ENCODE results near the gene CKAP4. TPM values are rescaled to one million over a fixed set of nuclear protein-coding genes. Genes with fewer than 3 reads are reported as not detected.

CKAP4 gene
- total and polyA plus RNA-seq, 2 experiments from 2014 or later: 32.3 to 58.8 TPM

DNA sequence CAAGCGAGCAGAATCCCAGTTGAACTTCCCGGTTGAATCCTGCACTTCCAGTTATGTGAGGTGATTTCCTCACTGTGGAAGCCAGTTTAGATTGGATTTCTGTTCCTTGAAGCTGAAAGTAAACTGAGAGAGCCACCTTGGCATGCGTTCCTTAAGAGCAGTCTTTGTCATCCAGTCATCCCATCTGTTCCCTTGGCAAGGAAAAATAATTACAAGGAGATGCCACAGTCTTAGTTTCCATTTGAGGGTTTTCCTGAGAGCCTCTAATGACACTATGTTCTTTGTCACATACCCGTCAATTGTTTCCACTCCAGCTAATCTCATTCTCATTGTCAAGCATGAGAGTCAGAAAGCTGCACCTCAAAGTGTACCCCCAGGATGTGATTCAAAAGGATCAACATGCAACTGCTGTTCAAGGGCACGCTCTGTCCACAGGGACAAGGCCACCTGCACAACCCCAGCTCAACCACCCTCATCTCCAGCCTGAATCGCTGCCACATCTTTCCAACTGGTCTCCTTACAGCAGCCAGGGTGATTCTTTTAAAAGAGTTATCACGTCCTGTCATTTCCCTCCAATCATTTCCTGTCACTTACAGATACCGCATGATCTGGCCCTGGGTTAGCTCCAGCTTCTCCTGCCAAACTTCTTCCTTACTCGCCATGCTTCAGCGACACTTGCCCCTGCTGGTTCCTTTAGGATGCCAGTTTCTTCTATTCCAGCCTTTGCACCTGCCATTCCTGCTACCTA lies 36.7 kb upstream of the CKAP4 start:
- no peaks in the 10 kb centered on the region for H3K27me3 ChIP-seq (ENCODE audit: insufficient read depth)
- H3K9me2 ChIP-seq (ENCODE audit: insufficient read depth): no peaks in the 10 kb centered on the region
- no peaks in the 10 kb centered on the region for H3F3A ChIP-seq (replicated peaks; ENCODE audit: low read depth)
- Mint-ChIP-seq H3K36me3 (ENCODE audit: low read depth) (no peaks in the 10 kb centered on the region), H3K27ac (no peak overlapping the region), H3K27me3 (ENCODE audit: insufficient read depth, low read depth, poor library complexity) (no peaks in the 10 kb centered on the region), H3K4me3 (no peak overlapping the region), H3K4me1 (no peaks in the 10 kb centered on the region), H3K9me3 (no peaks in the 10 kb centered on the region)
- no peaks in the 10 kb centered on the region for H3K4me1 ChIP-seq (ENCODE audit: insufficient read depth)
- no peak overlapping the region for H3K4me3 ChIP-seq
- no peak overlapping the region for H3K4me2 ChIP-seq
- DNase-seq (ENCODE audit: low spot score) (no peak), ATAC-seq (no peak)
- TF ChIP-seq, protein P1, sequence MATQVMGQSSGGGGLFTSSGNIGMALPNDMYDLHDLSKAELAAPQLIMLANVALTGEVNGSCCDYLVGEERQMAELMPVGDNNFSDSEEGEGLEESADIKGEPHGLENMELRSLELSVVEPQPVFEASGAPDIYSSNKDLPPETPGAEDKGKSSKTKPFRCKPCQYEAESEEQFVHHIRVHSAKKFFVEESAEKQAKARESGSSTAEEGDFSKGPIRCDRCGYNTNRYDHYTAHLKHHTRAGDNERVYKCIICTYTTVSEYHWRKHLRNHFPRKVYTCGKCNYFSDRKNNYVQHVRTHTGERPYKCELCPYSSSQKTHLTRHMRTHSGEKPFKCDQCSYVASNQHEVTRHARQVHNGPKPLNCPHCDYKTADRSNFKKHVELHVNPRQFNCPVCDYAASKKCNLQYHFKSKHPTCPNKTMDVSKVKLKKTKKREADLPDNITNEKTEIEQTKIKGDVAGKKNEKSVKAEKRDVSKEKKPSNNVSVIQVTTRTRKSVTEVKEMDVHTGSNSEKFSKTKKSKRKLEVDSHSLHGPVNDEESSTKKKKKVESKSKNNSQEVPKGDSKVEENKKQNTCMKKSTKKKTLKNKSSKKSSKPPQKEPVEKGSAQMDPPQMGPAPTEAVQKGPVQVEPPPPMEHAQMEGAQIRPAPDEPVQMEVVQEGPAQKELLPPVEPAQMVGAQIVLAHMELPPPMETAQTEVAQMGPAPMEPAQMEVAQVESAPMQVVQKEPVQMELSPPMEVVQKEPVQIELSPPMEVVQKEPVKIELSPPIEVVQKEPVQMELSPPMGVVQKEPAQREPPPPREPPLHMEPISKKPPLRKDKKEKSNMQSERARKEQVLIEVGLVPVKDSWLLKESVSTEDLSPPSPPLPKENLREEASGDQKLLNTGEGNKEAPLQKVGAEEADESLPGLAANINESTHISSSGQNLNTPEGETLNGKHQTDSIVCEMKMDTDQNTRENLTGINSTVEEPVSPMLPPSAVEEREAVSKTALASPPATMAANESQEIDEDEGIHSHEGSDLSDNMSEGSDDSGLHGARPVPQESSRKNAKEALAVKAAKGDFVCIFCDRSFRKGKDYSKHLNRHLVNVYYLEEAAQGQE (IDR thresholded peaks at IDR 0.05; ENCODE audit: unreplicated experiment): no peak
- no peak for TF ChIP-seq JUNB (IDR thresholded peaks at IDR 0.05; ENCODE audit: unreplicated experiment)
- no peak for TF ChIP-seq EZH2phosphoT487 (IDR thresholded peaks at IDR 0.05; ENCODE audit: unreplicated experiment)
- TF ChIP-seq STAT1 (IDR thresholded peaks at IDR 0.05; ENCODE audit: unreplicated experiment): no peak
- no peak for TF ChIP-seq POLR2AphosphoS5 (IDR thresholded peaks at IDR 0.05; ENCODE audit: low read depth)
- no peak for TF ChIP-seq ZNF331 (CRISPR knock-in tag; IDR thresholded peaks at IDR 0.05; ENCODE audit: low read depth)
- TF ChIP-seq, protein P2, sequence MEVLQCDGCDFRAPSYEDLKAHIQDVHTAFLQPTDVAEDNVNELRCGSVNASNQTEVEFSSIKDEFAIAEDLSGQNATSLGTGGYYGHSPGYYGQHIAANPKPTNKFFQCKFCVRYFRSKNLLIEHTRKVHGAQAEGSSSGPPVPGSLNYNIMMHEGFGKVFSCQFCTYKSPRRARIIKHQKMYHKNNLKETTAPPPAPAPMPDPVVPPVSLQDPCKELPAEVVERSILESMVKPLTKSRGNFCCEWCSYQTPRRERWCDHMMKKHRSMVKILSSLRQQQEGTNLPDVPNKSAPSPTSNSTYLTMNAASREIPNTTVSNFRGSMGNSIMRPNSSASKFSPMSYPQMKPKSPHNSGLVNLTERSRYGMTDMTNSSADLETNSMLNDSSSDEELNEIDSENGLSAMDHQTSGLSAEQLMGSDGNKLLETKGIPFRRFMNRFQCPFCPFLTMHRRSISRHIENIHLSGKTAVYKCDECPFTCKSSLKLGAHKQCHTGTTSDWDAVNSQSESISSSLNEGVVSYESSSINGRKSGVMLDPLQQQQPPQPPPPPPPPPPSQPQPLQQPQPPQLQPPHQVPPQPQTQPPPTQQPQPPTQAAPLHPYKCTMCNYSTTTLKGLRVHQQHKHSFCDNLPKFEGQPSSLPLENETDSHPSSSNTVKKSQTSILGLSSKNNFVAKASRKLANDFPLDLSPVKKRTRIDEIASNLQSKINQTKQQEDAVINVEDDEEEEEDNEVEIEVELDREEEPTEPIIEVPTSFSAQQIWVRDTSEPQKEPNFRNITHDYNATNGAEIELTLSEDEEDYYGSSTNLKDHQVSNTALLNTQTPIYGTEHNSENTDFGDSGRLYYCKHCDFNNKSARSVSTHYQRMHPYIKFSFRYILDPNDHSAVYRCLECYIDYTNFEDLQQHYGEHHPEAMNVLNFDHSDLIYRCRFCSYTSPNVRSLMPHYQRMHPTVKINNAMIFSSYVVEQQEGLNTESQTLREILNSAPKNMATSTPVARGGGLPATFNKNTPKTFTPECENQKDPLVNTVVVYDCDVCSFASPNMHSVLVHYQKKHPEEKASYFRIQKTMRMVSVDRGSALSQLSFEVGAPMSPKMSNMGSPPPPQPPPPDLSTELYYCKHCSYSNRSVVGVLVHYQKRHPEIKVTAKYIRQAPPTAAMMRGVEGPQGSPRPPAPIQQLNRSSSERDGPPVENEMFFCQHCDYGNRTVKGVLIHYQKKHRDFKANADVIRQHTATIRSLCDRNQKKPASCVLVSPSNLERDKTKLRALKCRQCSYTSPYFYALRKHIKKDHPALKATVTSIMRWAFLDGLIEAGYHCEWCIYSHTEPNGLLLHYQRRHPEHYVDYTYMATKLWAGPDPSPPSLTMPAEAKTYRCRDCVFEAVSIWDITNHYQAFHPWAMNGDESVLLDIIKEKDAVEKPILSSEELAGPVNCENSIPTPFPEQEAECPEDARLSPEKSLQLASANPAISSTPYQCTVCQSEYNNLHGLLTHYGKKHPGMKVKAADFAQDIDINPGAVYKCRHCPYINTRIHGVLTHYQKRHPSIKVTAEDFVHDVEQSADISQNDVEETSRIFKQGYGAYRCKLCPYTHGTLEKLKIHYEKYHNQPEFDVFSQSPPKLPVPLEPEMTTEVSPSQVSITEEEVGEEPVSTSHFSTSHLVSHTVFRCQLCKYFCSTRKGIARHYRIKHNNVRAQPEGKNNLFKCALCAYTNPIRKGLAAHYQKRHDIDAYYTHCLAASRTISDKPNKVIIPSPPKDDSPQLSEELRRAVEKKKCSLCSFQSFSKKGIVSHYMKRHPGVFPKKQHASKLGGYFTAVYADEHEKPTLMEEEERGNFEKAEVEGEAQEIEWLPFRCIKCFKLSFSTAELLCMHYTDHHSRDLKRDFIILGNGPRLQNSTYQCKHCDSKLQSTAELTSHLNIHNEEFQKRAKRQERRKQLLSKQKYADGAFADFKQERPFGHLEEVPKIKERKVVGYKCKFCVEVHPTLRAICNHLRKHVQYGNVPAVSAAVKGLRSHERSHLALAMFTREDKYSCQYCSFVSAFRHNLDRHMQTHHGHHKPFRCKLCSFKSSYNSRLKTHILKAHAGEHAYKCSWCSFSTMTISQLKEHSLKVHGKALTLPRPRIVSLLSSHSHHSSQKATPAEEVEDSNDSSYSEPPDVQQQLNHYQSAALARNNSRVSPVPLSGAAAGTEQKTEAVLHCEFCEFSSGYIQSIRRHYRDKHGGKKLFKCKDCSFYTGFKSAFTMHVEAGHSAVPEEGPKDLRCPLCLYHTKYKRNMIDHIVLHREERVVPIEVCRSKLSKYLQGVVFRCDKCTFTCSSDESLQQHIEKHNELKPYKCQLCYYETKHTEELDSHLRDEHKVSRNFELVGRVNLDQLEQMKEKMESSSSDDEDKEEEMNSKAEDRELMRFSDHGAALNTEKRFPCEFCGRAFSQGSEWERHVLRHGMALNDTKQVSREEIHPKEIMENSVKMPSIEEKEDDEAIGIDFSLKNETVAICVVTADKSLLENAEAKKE (CRISPR knock-in tag; IDR thresholded peaks at IDR 0.05): no peak
- no peak for TF ChIP-seq ZNF114 (CRISPR knock-in tag; IDR thresholded peaks at IDR 0.05)
- TF ChIP-seq, protein P3, sequence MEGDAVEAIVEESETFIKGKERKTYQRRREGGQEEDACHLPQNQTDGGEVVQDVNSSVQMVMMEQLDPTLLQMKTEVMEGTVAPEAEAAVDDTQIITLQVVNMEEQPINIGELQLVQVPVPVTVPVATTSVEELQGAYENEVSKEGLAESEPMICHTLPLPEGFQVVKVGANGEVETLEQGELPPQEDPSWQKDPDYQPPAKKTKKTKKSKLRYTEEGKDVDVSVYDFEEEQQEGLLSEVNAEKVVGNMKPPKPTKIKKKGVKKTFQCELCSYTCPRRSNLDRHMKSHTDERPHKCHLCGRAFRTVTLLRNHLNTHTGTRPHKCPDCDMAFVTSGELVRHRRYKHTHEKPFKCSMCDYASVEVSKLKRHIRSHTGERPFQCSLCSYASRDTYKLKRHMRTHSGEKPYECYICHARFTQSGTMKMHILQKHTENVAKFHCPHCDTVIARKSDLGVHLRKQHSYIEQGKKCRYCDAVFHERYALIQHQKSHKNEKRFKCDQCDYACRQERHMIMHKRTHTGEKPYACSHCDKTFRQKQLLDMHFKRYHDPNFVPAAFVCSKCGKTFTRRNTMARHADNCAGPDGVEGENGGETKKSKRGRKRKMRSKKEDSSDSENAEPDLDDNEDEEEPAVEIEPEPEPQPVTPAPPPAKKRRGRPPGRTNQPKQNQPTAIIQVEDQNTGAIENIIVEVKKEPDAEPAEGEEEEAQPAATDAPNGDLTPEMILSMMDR (conservative IDR thresholded peaks at IDR 0.05; ENCODE audit: low read depth in 2 of 2): no peak
- no peak for TF ChIP-seq NANOG (IDR thresholded peaks at IDR 0.05; ENCODE audit: borderline replicate concordance)
- TF ChIP-seq, protein P4, sequence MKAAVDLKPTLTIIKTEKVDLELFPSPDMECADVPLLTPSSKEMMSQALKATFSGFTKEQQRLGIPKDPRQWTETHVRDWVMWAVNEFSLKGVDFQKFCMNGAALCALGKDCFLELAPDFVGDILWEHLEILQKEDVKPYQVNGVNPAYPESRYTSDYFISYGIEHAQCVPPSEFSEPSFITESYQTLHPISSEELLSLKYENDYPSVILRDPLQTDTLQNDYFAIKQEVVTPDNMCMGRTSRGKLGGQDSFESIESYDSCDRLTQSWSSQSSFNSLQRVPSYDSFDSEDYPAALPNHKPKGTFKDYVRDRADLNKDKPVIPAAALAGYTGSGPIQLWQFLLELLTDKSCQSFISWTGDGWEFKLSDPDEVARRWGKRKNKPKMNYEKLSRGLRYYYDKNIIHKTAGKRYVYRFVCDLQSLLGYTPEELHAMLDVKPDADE (IDR thresholded peaks at IDR 0.05): no peak
- no peak for TF ChIP-seq CREB1 (CRISPR knock-in tag; IDR thresholded peaks at IDR 0.05; ENCODE audit: low read depth)
- no peak overlapping the region for H2AFZ ChIP-seq
- no peak overlapping the region for H3K27ac ChIP-seq (ENCODE audit: low read depth)
- no peaks in the 10 kb centered on the region for H4K20me1 ChIP-seq (replicated peaks; ENCODE audit: insufficient read depth)
- no peaks in the 10 kb centered on the region for H3K36me3 ChIP-seq (ENCODE audit: insufficient read depth)
- H3K79me2 ChIP-seq (replicated peaks; ENCODE audit: insufficient read depth): no peaks in the 10 kb centered on the region
